Upper lobe of right lung (tissue), 1 donor: ENCODE results near the gene NDUFS4. TPM values are rescaled to one million over a fixed set of nuclear protein-coding genes. Genes with fewer than 3 reads are reported as not detected.
"Not testable (repeated sequence)": the region's sequence is repeated elsewhere in the genome, so short reads cannot be mapped to it uniquely, and the experiment has no call there.

ENCODE experiments used
- ATAC-seq: fragments of 200-7000 bp; cut with Tn5 transposase; one replicate; pipeline ENCODE4 v1.9.1; 2020; ENCODE audit warnings: mild to moderate bottlenecking, moderate library complexity
- DNase-seq: peaks from one replicate; pipeline ENCODE4 v3.0.0-alpha.2; 2020
- H3K27ac ChIP-seq: fragments of 200-600 bp; one replicate; pipeline ENCODE4 v1.8.0; 2022
- H3K27me3 ChIP-seq: fragments of 200-600 bp; one replicate; pipeline ENCODE4 v1.8.0; 2022; ENCODE audit warnings: mild to moderate bottlenecking
- H3K36me3 ChIP-seq: fragments of 200-600 bp; one replicate; pipeline ENCODE4 v1.8.0; 2022
- H3K4me1 ChIP-seq: fragments of 200-600 bp; one replicate; pipeline ENCODE4 v1.8.0; 2022
- H3K4me3 ChIP-seq: fragments of 200-600 bp; one replicate; pipeline ENCODE4 v1.8.0; 2022; ENCODE audit warnings: mild to moderate bottlenecking
- H3K9me3 ChIP-seq: fragments of 200-600 bp; one replicate; pipeline ENCODE4 v1.8.0; 2022
- CTCF ChIP-seq: fragments of 200-600 bp; IDR thresholded peaks from one replicate; pipeline ENCODE4 v1.8.0; 2022; ENCODE audit warnings: antibody characterized with exemption
- intact Hi-C: fragments of 100-400 bp; cut with DNase I; formaldehyde crosslinking; loops from one replicate; pipeline ENCODE4 v1.11.0; 2022
- total RNA-seq: library from RNA; stranded (reverse); fragmentation: NEBNext Ultra II Directional; extraction: Animal tissue kit (Norgen Biotek cat#: 25700); gene quantifications from one replicate; pipeline ENCODE4 v1.2.1, GENCODE V29; 2021
- donor health status: DM: no; HTN: yes; CAD: no; lungs with severe emphysema.

The NDUFS4 gene
- total RNA-seq, 1 donor from 2014 or later = 54.1 TPM

DNA sequence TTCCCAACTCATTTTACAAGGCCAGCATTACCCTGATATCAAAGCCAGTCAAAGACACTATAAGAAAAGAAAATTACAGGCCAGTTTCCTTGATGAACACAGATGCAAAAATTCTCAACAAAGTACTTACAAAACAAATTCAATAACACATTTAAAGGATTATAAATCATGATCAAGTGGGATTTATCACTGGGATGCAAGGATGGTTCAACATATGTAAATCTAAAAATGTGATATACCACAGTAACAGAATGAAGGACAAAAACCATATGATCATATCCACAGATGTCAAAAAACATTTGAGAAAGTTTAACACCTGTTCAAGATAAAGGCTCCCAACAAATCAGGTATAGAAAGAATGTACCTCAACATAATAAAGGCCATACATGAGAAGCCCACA, 130.6 kb downstream of the NDUFS4 start:
- no peak for ATAC-seq
- H3K9me3 ChIP-seq = peaks cover 36% of the 10 kb centered on the region

GRCh38 chr5:53694520-53695022, 134.1 kb downstream of the NDUFS4 start:
- H3K27me3 ChIP-seq = no peaks in the 10 kb centered on the region
- intact Hi-C loops = no loop called here
- TF ChIP-seq CTCF = no peak
- DNase-seq (no peak), ATAC-seq (no peak)
- H3K9me3 ChIP-seq = peaks cover 52% of the 10 kb centered on the region
- H3K4me1 ChIP-seq = no peaks in the 10 kb centered on the region
- H3K27ac ChIP-seq = no peak overlapping the region
- no peaks in the 10 kb centered on the region for H3K36me3 ChIP-seq
- no peak overlapping the region for H3K4me3 ChIP-seq

More for the DNA sequence above, 130.6 kb downstream of the NDUFS4 start:
- H3K4me1 ChIP-seq = no peaks in the 10 kb centered on the region
- DNase-seq = no peak
- no peaks in the 10 kb centered on the region for H3K36me3 ChIP-seq
- no peak overlapping the region for H3K4me3 ChIP-seq
- H3K27ac ChIP-seq = no peak overlapping the region
- intact Hi-C loops = no loop called here
- H3K27me3 ChIP-seq = no peaks in the 10 kb centered on the region
- TF ChIP-seq CTCF = no peak

DNA sequence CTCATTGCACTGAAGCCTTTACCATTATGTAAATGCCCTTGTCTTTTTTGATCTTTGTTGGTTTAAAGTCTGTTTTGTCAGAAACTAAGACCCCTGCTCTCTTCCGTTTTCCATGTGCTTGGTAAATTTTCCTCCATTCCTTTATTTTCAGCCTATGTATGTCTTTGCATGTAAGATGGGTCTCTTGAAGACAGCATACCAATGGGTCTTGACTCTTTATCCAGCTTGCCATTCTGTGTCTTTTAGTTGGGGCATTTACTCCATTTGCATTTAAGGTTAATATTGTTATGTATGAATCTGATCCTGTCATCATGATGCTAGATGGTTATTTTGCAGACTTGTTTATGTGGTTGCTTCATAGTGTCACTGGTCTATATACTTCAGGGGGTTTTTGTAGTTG, 150.0 kb downstream of the NDUFS4 start:
- H3K27me3 ChIP-seq, intact Hi-C loops, ATAC-seq, H3K4me3 ChIP-seq, H3K36me3 ChIP-seq, H3K4me1 ChIP-seq, H3K27ac ChIP-seq, DNase-seq: not testable (repeated sequence)
- H3K9me3 ChIP-seq = peaks cover 27% of the 10 kb centered on the region

DNA sequence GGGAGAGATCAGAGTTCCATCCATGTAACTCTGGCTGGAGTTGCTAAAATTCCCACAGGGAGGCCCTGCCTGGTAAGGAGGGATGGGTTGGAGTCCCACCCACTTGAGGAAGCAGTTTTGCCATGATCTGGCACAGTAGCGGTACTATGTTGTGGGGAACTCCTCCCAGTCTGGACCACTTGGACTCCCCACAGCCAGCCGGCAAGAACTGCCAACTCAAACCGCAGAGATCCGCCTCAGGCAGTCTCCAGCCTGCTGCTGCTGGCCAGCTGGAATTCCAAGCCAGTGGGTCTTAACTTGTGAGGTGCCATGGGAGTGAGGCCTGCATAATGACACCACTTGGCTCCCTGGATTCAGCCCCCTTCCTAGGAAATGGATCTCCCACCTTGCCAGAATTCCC, 151.9 kb downstream of the NDUFS4 start:
- no peak overlapping the region for H3K27ac ChIP-seq
- DNase-seq = no peak
- no peak for TF ChIP-seq CTCF
- intact Hi-C loops = no loop called here
- no peak overlapping the region for H3K4me3 ChIP-seq
- H3K36me3 ChIP-seq = no peaks in the 10 kb centered on the region
- no peak for ATAC-seq
- H3K9me3 ChIP-seq = peaks cover 23% of the 10 kb centered on the region
- no peaks in the 10 kb centered on the region for H3K27me3 ChIP-seq
- no peaks in the 10 kb centered on the region for H3K4me1 ChIP-seq

DNA sequence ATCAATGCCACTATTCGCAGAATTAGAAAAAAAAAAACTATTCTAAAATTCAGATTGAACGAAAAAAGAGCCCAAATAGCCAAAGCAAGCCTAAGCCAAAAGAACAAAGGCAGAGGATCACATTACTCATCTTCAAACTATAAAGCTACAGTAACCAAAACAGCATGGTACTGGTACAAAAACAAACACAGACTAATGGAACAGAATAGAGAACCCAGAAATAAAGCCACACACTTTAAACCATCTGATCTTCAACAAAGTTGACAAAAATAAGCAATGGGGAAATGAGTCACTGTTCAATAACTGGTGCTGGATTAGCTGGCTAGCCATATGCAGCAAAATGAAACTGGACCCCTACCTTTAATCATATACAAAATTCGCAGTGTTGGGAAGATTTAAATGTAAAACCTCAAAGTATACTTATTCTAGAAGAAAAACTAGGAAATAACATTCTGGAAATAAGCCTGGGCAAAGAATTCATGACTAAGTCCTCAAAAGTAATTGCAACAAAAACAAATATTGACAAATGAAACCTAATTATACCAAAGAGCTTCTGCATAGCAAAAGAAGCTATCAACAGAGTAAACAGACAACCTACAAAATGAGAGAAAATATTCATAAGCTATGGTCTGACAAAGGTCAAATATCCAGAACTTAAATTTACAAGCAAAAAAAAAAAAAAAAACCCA, 153.7 kb downstream of the NDUFS4 start:
- Histone ChIP-seq H3K27ac (no peak overlapping the region), H3K27me3 (no peaks in the 10 kb centered on the region), H3K4me1 (no peaks in the 10 kb centered on the region), H3K36me3 (no peaks in the 10 kb centered on the region), H3K9me3 (peaks cover 23% of the 10 kb centered on the region), H3K4me3 (no peak overlapping the region)
- no peak for DNase-seq
- intact Hi-C loops = no loop called here
- no peak for ATAC-seq
- no peak for TF ChIP-seq CTCF

DNA sequence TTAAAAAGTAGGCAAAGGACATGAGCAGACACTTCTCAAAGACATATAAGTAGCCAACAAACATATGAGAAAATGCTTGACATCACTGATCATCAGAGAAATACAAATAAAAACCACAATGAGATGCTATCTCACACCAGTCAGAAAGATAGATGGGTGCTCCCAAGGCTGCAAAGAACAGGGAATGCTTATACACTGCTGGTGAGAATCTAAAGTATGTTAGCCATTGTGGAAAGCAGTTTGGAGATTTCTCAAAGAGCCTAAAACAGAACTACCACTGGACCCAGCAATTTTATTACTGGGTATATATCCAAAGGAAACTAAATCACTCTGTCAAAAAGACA, 154.2 kb downstream of the NDUFS4 start:
- intact Hi-C loops = no loop called here
- no peak for TF ChIP-seq CTCF
- H3K9me3 ChIP-seq = peaks cover 23% of the 10 kb centered on the region

More for the DNA sequence above, 154.2 kb downstream of the NDUFS4 start:
- ATAC-seq = no peak
- Histone ChIP-seq H3K36me3 (no peaks in the 10 kb centered on the region), H3K4me3 (no peak overlapping the region), H3K27me3 (no peaks in the 10 kb centered on the region), H3K4me1 (no peaks in the 10 kb centered on the region), H3K27ac (no peak overlapping the region)
- no peak for DNase-seq
